ENCODE measurements around the gene SDK1.

- no peak for TF ChIP-seq CTCF (conservative IDR thresholded peaks at IDR 0.05)
- no peak for TF ChIP-seq ZFX (IDR thresholded peaks at IDR 0.05)
Observed at GRCh38 chr7:4108951-4109350, 807.9 kb downstream of the SDK1 start.
